GM10248 (cell line): ENCODE data around the gene VPS36.

Experiments
- CTCF ChIA-PET: fragments of 300-600 bp; sonication (Branson Sonifier 250); formaldehyde crosslinking; extraction: SDS; loops from one replicate; lab custom pipeline; 2021; ENCODE audit warnings: antibody characterized with exemption; lab: Yijun Ruan, JAX
- POLR2A ChIA-PET: fragments of 350-650 bp; sonication (Branson Sonifier 250); formaldehyde crosslinking; extraction: SDS; loops from one replicate; lab custom pipeline; 2020; ENCODE audit warnings: antibody characterized with exemption; lab: Yijun Ruan, JAX
- DNase-seq: peaks from one replicate; pipeline ENCODE4 v3.0.0; 2012; ENCODE audit errors: extremely low spot score
- CTCF ChIP-seq: IDR thresholded peaks from 2 replicates; pipeline ENCODE4 v1.5.1; 2012; ENCODE audit warnings: mild to moderate bottlenecking, low read depth; ENCODE audit errors: extremely low read depth, missing control alignments, control extremely low read depth

VPS36 gene

DNA sequence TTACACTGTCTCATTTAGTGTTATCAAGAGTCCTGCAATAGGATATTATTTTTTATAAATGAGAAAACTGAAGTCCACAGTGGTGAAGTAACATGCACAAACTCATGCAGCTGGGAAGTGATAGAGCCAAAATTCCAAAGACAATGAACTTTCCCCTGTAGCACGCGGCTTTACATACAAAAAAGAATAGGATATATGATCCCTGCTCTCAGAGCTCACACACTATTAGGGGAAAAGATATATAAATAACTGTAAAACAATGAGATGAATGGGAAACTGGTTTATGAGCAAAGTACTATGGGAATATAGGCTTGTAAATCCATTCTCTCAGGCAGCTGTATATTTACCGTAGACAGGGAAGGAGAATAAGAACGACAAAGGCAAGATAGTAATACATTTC lies 84.1 kb downstream of the VPS36 start:
- POLR2A ChIA-PET: no interaction called here
- CTCF ChIA-PET: interaction anchor here (1.1 kb wide), 1 partner anchor 19 kb away, joined by 4 read pairs; no protein-coding TSS in a partner anchor
- no peak for TF ChIP-seq CTCF
- no peak for DNase-seq
